ENCODE measurements around the gene WDFY2.

WDFY2 gene

GRCh38 chr13:51595416-51595815 is 11.2 kb downstream of the WDFY2 start:
- H4K12ac ChIP-seq (ENCODE audit: low read depth, low read length) = no peak overlapping the region
- no peak overlapping the region for H3K27ac ChIP-seq (ENCODE audit: low read depth, low read length)
- no peak for DNase-seq
- no peak overlapping the region for H2AK5ac ChIP-seq (ENCODE audit: low read length)
- no peak overlapping the region for H4K91ac ChIP-seq (ENCODE audit: low read depth, low read length)
- no peak overlapping the region for H3K4ac ChIP-seq (ENCODE audit: low read depth, low read length)
- H3K9ac ChIP-seq (ENCODE audit: low read length) = no peak overlapping the region
- no CpG with 5 or more reads among the region's 3 CpGs for WGBS (ENCODE audit: extremely low coverage, insufficient coverage, insufficient read length)
- H3K4me1 ChIP-seq (ENCODE audit: control insufficient read depth in 1 of 2, insufficient read depth in 2 of 2, low read length in 2 of 2) = peaks cover 3 to 8% of the 10 kb centered on the region in 2 experiments
- no peaks in the 10 kb centered on the region for H3K27me3 ChIP-seq (ENCODE audit: insufficient read depth, low read length)
- peaks cover 7% of the 10 kb centered on the region for H3K79me2 ChIP-seq (ENCODE audit: control insufficient read depth, insufficient read depth, low read length, poor library complexity)
- H2BK120ac ChIP-seq (ENCODE audit: insufficient read depth, low read length, poor library complexity) = no peak overlapping the region
- no peak overlapping the region for H3K4me3 ChIP-seq (ENCODE audit: low read depth, low read length)
- H3K18ac ChIP-seq (ENCODE audit: low read length) = peak overlapping the region; percentile 61
- H3K9me3 ChIP-seq (ENCODE audit: insufficient read depth, low read depth, low read length) = peaks cover 2% of the 10 kb centered on the region
- H3K79me1 ChIP-seq (ENCODE audit: low read length) = no peaks in the 10 kb centered on the region
- H2BK5ac ChIP-seq (ENCODE audit: low read depth, low read length, poor library complexity) = no peak overlapping the region
- H4K8ac ChIP-seq (ENCODE audit: low read depth, low read length) = no peak overlapping the region
- H3K14ac ChIP-seq (ENCODE audit: low read length) = peak overlapping the region; percentile 40
- H2AFZ ChIP-seq (ENCODE audit: insufficient read depth, low read length, poor library complexity) = no peak overlapping the region
- H3K4me2 ChIP-seq (ENCODE audit: low read length) = no peak overlapping the region
- peaks cover 0 to 2% of the 10 kb centered on the region in 2 experiments for H3K36me3 ChIP-seq (ENCODE audit: control insufficient read depth in 1 of 2, insufficient read depth in 2 of 2, low read length in 2 of 2)
- H2BK12ac ChIP-seq (ENCODE audit: low read length) = no peak overlapping the region
- peak overlapping the region; percentile 48 for H3K23ac ChIP-seq (ENCODE audit: low read length)

GRCh38 chr13:51596541-51596940 is 12.3 kb downstream of the WDFY2 start:
- no peak overlapping the region for H2AK5ac ChIP-seq (ENCODE audit: low read length)
- H3K27me3 ChIP-seq (ENCODE audit: insufficient read depth, low read length) = no peaks in the 10 kb centered on the region
- H3K4me3 ChIP-seq (ENCODE audit: low read depth, low read length) = no peak overlapping the region
- no peak overlapping the region for H2BK120ac ChIP-seq (ENCODE audit: insufficient read depth, low read length, poor library complexity)
- H3K9me3 ChIP-seq (ENCODE audit: insufficient read depth, low read depth, low read length) = peaks cover 2% of the 10 kb centered on the region
- H4K91ac ChIP-seq (ENCODE audit: low read depth, low read length) = no peak overlapping the region
- no peak overlapping the region for H2AFZ ChIP-seq (ENCODE audit: insufficient read depth, low read length, poor library complexity)
- peaks cover 0 to 2% of the 10 kb centered on the region in 2 experiments for H3K36me3 ChIP-seq (ENCODE audit: control insufficient read depth in 1 of 2, insufficient read depth in 2 of 2, low read length in 2 of 2)
- no peak overlapping the region for H2BK5ac ChIP-seq (ENCODE audit: low read depth, low read length, poor library complexity)
- no peak overlapping the region for H3K18ac ChIP-seq (ENCODE audit: low read length)
- no peak overlapping the region for H3K14ac ChIP-seq (ENCODE audit: low read length)
- H3K23ac ChIP-seq (ENCODE audit: low read length) = no peak overlapping the region
- H4K8ac ChIP-seq (ENCODE audit: low read depth, low read length) = no peak overlapping the region
- H2BK12ac ChIP-seq (ENCODE audit: low read length) = no peak overlapping the region
- no peak for DNase-seq
- no peaks in the 10 kb centered on the region for H3K79me1 ChIP-seq (ENCODE audit: low read length)
- peaks cover 7% of the 10 kb centered on the region for H3K79me2 ChIP-seq (ENCODE audit: control insufficient read depth, insufficient read depth, low read length, poor library complexity)
- no peak overlapping the region for H4K12ac ChIP-seq (ENCODE audit: low read depth, low read length)
- WGBS (ENCODE audit: extremely low coverage, insufficient coverage, insufficient read length) = no CpG with 5 or more reads among the region's 2 CpGs
- peaks cover 0 to 4% of the 10 kb centered on the region in 2 experiments for H3K4me1 ChIP-seq (ENCODE audit: control insufficient read depth in 1 of 2, insufficient read depth in 2 of 2, low read length in 2 of 2)
- no peak overlapping the region for H3K27ac ChIP-seq (ENCODE audit: low read depth, low read length)
- no peak overlapping the region for H3K4ac ChIP-seq (ENCODE audit: low read depth, low read length)
- no peak overlapping the region for H3K9ac ChIP-seq (ENCODE audit: low read length)
- H3K4me2 ChIP-seq (ENCODE audit: low read length) = no peak overlapping the region

DNA sequence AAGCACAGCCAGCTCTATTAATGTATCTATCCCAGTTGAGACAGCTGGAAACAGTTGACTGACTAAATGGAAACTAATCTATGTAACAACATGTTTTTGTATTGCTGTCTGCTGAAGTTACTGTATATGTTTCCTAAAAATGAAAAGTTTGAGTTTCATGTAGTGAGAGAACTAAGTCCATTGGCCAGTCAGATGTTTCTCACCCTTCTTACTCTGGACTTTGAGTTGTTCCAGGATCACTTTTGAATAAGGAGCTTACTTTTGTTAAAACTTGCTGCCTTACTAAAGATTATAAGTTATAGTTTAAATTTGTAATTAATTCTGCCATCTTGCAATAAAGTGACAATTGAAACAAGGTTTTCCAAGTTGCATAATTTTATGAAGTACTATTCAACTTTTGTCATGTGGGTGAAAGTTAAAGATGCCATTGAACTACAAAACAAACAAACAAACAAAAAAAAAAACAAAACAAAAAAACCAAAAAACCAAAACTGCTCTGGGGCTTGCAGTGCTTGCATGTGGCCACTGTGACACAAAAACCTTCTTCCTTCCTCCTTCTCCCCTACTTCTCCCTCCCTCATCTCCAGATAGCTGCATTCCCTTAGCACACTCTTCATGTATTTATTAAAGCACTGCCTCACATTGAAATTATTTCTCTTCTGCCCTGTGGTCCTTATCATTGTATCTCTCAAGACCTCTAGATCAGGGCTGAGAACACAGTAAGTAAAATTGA is 15.3 kb downstream of the WDFY2 start:
- DNase-seq = no peak
- peaks cover 2% of the 10 kb centered on the region for H3K9me3 ChIP-seq (ENCODE audit: insufficient read depth, low read depth, low read length)
- no peak overlapping the region for H3K4ac ChIP-seq (ENCODE audit: low read depth, low read length)
- H3K23ac ChIP-seq (ENCODE audit: low read length) = no peak overlapping the region
- H2BK5ac ChIP-seq (ENCODE audit: low read depth, low read length, poor library complexity) = no peak overlapping the region
- H3K4me3 ChIP-seq (ENCODE audit: low read depth, low read length) = no peak overlapping the region
- H2BK12ac ChIP-seq (ENCODE audit: low read length) = no peak overlapping the region
- H3K9ac ChIP-seq (ENCODE audit: low read length) = no peak overlapping the region
- H3K4me1 ChIP-seq (ENCODE audit: control insufficient read depth in 1 of 2, insufficient read depth in 2 of 2, low read length in 2 of 2) = peaks cover 0 to 4% of the 10 kb centered on the region in 2 experiments
- no peak overlapping the region for H3K14ac ChIP-seq (ENCODE audit: low read length)
- no peak overlapping the region for H3K18ac ChIP-seq (ENCODE audit: low read length)
- no peak overlapping the region for H4K8ac ChIP-seq (ENCODE audit: low read depth, low read length)
- H3K27ac ChIP-seq (ENCODE audit: low read depth, low read length) = no peak overlapping the region
- H2AK5ac ChIP-seq (ENCODE audit: low read length) = no peak overlapping the region
- no peaks in the 10 kb centered on the region for H3K27me3 ChIP-seq (ENCODE audit: insufficient read depth, low read length)
- H3K36me3 ChIP-seq (ENCODE audit: control insufficient read depth in 1 of 2, insufficient read depth in 2 of 2, low read length in 2 of 2) = peaks cover 0 to 2% of the 10 kb centered on the region in 2 experiments
- no peak overlapping the region for H3K4me2 ChIP-seq (ENCODE audit: low read length)
- no peak overlapping the region for H2AFZ ChIP-seq (ENCODE audit: insufficient read depth, low read length, poor library complexity)
- no peak overlapping the region for H4K91ac ChIP-seq (ENCODE audit: low read depth, low read length)
- no peaks in the 10 kb centered on the region for H3K79me1 ChIP-seq (ENCODE audit: low read length)
- H2BK120ac ChIP-seq (ENCODE audit: insufficient read depth, low read length, poor library complexity) = no peak overlapping the region
- peaks cover 4% of the 10 kb centered on the region for H3K79me2 ChIP-seq (ENCODE audit: control insufficient read depth, insufficient read depth, low read length, poor library complexity)
- no peak overlapping the region for H4K12ac ChIP-seq (ENCODE audit: low read depth, low read length)

GRCh38 chr13:51600703-51601102 is 16.4 kb downstream of the WDFY2 start:
- Histone ChIP-seq H3K4me3 (ENCODE audit: low read depth, low read length) (no peak overlapping the region), H2BK5ac (ENCODE audit: low read depth, low read length, poor library complexity) (no peak overlapping the region), H3K79me2 (ENCODE audit: control insufficient read depth, insufficient read depth, low read length, poor library complexity) (peaks cover 3% of the 10 kb centered on the region), H3K4me2 (ENCODE audit: low read length) (no peak overlapping the region), H4K8ac (ENCODE audit: low read depth, low read length) (no peak overlapping the region), H3K4ac (ENCODE audit: low read depth, low read length) (no peak overlapping the region), H3K23ac (ENCODE audit: low read length) (no peak overlapping the region), H3K14ac (ENCODE audit: low read length) (no peak overlapping the region), H2BK12ac (ENCODE audit: low read length) (no peak overlapping the region), H3K79me1 (ENCODE audit: low read length) (no peaks in the 10 kb centered on the region), H3K18ac (ENCODE audit: low read length) (no peak overlapping the region), H3K36me3 (ENCODE audit: control insufficient read depth in 1 of 2, insufficient read depth in 2 of 2, low read length in 2 of 2) (no peaks in the 10 kb centered on the region), H3K9ac (ENCODE audit: low read length) (no peak overlapping the region), H3K9me3 (ENCODE audit: insufficient read depth, low read depth, low read length) (no peaks in the 10 kb centered on the region), H4K12ac (ENCODE audit: low read depth, low read length) (no peak overlapping the region), H3K27ac (ENCODE audit: low read depth, low read length) (no peak overlapping the region), H4K91ac (ENCODE audit: low read depth, low read length) (no peak overlapping the region), H3K27me3 (ENCODE audit: insufficient read depth, low read length) (no peaks in the 10 kb centered on the region), H3K4me1 (ENCODE audit: control insufficient read depth in 1 of 2, insufficient read depth in 2 of 2, low read length in 2 of 2) (peaks cover 0 to 4% of the 10 kb centered on the region in 2 experiments), H2BK120ac (ENCODE audit: insufficient read depth, low read length, poor library complexity) (no peak overlapping the region), H2AFZ (ENCODE audit: insufficient read depth, low read length, poor library complexity) (no peak overlapping the region), H2AK5ac (ENCODE audit: low read length) (no peak overlapping the region)
- DNase-seq = no peak
- no CpG with 5 or more reads among the region's 3 CpGs for WGBS (ENCODE audit: extremely low coverage, insufficient coverage, insufficient read length)

Data from trophoblast cell (in vitro differentiated cells and primary cell).